CD4-positive, alpha-beta T cell treated with Interleukin-4 for 1 hour (primary cell): ENCODE measurements around the gene FHOD3.
"Not testable (repeated sequence)": the region's sequence is repeated elsewhere in the genome, so short reads cannot be mapped to it uniquely, and the experiment has no call there.

Experiments
- DNase-seq, 2 donors: peaks; one replicate each; pipeline ENCODE4 v3.0.0-alpha.2; 2020 to 2022

The FHOD3 gene

GRCh38 chr18:36724169-36724568 lies 426.7 kb downstream of the FHOD3 start:
- DNase-seq = no peak

GRCh38 chr18:36724591-36725001 lies 427.1 kb downstream of the FHOD3 start:
- DNase-seq = no peak

- DNase-seq = no peak
These were observed 430.8 kb downstream of the FHOD3 start for GRCh38 chr18:36728345-36728744.

GRCh38 chr18:36729197-36729596 lies 431.7 kb downstream of the FHOD3 start:
- no peak for DNase-seq

GRCh38 chr18:36732264-36732663 lies 434.8 kb downstream of the FHOD3 start:
- DNase-seq = no peak

GRCh38 chr18:36733150-36733549 lies 435.6 kb downstream of the FHOD3 start:
- no peak for DNase-seq

GRCh38 chr18:36734596-36734995 lies 437.1 kb downstream of the FHOD3 start:
- DNase-seq = no peak

GRCh38 chr18:36735130-36735529 lies 437.6 kb downstream of the FHOD3 start:
- DNase-seq = no peak

GRCh38 chr18:36736094-36736493 lies 438.6 kb downstream of the FHOD3 start:
- DNase-seq = no peak

GRCh38 chr18:36737316-36737715 lies 439.8 kb downstream of the FHOD3 start:
- no peak for DNase-seq

GRCh38 chr18:36744261-36744876 lies 446.9 kb downstream of the FHOD3 start:
- DNase-seq = no peak

GRCh38 chr18:36745219-36745975 lies 447.9 kb downstream of the FHOD3 start:
- DNase-seq = no peak

- no peak for DNase-seq
These were observed 455.7 kb downstream of the FHOD3 start for GRCh38 chr18:36752929-36753865.

- no peak for DNase-seq
These were observed 458.7 kb downstream of the FHOD3 start for GRCh38 chr18:36756242-36756641.

GRCh38 chr18:36757081-36757480 lies 459.6 kb downstream of the FHOD3 start:
- DNase-seq = no peak

GRCh38 chr18:36757991-36758390 lies 460.5 kb downstream of the FHOD3 start:
- DNase-seq = no peak

GRCh38 chr18:36758623-36759022 lies 461.1 kb downstream of the FHOD3 start:
- DNase-seq = no peak

- DNase-seq = no peak
These were observed 461.8 kb downstream of the FHOD3 start for GRCh38 chr18:36759167-36759776.

GRCh38 chr18:36760598-36760997 lies 463.1 kb downstream of the FHOD3 start:
- no peak for DNase-seq

- no peak for DNase-seq
These were observed 463.7 kb downstream of the FHOD3 start for GRCh38 chr18:36761186-36761698.

GRCh38 chr18:36762074-36762473 lies 464.6 kb downstream of the FHOD3 start:
- no peak for DNase-seq

GRCh38 chr18:36762965-36763364 lies 465.5 kb downstream of the FHOD3 start:
- not testable (repeated sequence) for DNase-seq

- DNase-seq = no peak
These were observed 469.3 kb downstream of the FHOD3 start for GRCh38 chr18:36766836-36767235.
